K562 (cell line): Measurements from ENCODE around the gene CDH16. TPM values are rescaled to one million over a fixed set of nuclear protein-coding genes. Genes with fewer than 3 reads are reported as not detected.
A peak's percentile ranks its signal among the peaks of the same experiment; 100 is the strongest.

Experiments
- EGR1 ChIP-seq: fragments of 450-650 bp; conservative IDR thresholded peaks from 2 replicates; pipeline ENCODE4 v1.6.1; 2017; ENCODE audit warnings: mild to moderate bottlenecking
- EZH2 ChIP-seq: IDR thresholded peaks from 2 replicates; pipeline ENCODE4 v1.6.1; 2012; ENCODE audit warnings: low read depth, mild to moderate bottlenecking, inconsistent platforms, low read length, borderline replicate concordance
- KAT7 ChIP-seq: sonication (generic); formaldehyde crosslinking; IDR thresholded peaks from 2 replicates; pipeline ENCODE4 v1.8.0; 2022; ENCODE audit warnings: missing genetic modification reagents, mild to moderate bottlenecking, borderline replicate concordance
- NFATC3 ChIP-seq: fragments of 450-650 bp; IDR thresholded peaks from 2 replicates; pipeline ENCODE4 v1.6.1; 2017; ENCODE audit warnings: mild to moderate bottlenecking
- ZNF311 ChIP-seq: fragments of 250-450 bp; sonication (Bioruptor Pico); IDR thresholded peaks from 2 replicates; pipeline ENCODE4 v1.4.0; 2020; ENCODE audit warnings: mild to moderate bottlenecking, moderate library complexity
- ZNF507 ChIP-seq: conservative IDR thresholded peaks from 2 replicates; pipeline ENCODE4 v1.6.1; 2017; ENCODE audit warnings: missing genetic modification characterization, missing compliant biosample characterization
- polyA plus RNA-seq, 8 experiments: library from polyadenylated mRNA; depleted of rRNA in 4 of 8; stranded (reverse) in 5 of 8; unstranded in 3 of 8; fragments of >200 nt; fragmentation: Nextera tagmentation in 2 of 8; fragmentation: Illumina TruSeq in 1 of 8; extraction: Ambion mirVana in 2 of 8; extraction: Trizol in 1 of 8; gene quantifications; 2 replicates each; pipeline versions ENCODE4 v1.2.1 to v1.2.3, GENCODE V29; 2011 to 2014; ENCODE audit warnings: inconsistent platforms in 1 of 8, missing spikeins in 1 of 8
- total RNA-seq, 7 experiments: library from RNA; depleted of rRNA in 6 of 7; stranded (reverse); fragments of >200 nt in 6 of 7; fragmentation: Illumina TruSeq in 2 of 7; extraction: Trizol in 2 of 7; gene quantifications; 2 replicates each; pipeline versions ENCODE4 v1.2.1 to v1.2.3, GENCODE V29; 2011 to 2021; ENCODE audit warnings: low replicate concordance in 1 of 7
- TF ChIP-seq, protein P1 (sequence below): sonication (generic); formaldehyde crosslinking; IDR thresholded peaks from 2 replicates; pipeline ENCODE4 v1.8.0; 2022; ENCODE audit warnings: missing genetic modification reagents, mild to moderate bottlenecking, borderline replicate concordance
- TF ChIP-seq, protein P2 (sequence below): sonication (generic); formaldehyde crosslinking; IDR thresholded peaks from 2 replicates; pipeline ENCODE4 v1.8.1; 2022; ENCODE audit warnings: missing genetic modification reagents
- TF ChIP-seq, protein P3 (sequence below): sonication (generic); formaldehyde crosslinking; IDR thresholded peaks from 2 replicates; pipeline ENCODE4 v1.8.1; 2023; ENCODE audit warnings: mild to moderate bottlenecking, missing genetic modification reagents, moderate library complexity
- TF ChIP-seq, protein P4 (sequence below), 2 experiments: fragments of 450-650 bp in 1 of 2; sonication (generic) in 1 of 2; formaldehyde crosslinking; conservative IDR thresholded peaks; 2 replicates each; pipeline versions ENCODE4 v1.4.0 to v1.8.1; 2020 to 2022; ENCODE audit warnings: mild to moderate bottlenecking in 1 of 2, missing genetic modification reagents in 1 of 2
- TF ChIP-seq, protein P5 (sequence below), 2 experiments: fragments of 450-650 bp; formaldehyde crosslinking in 1 of 2; IDR thresholded peaks; 2 replicates each; pipeline versions ENCODE4 v1.4.0 to v1.6.1; 2014 to 2020; ENCODE audit warnings: mild to moderate bottlenecking in 2 of 2, borderline replicate concordance in 1 of 2, low read depth in 1 of 2

Gene CDH16
- total and polyA plus RNA-seq, 9 of the 15 experiments (the other 6 are each of a cell fraction or from before 2014, with no cell fraction given), result not detected

DNA sequence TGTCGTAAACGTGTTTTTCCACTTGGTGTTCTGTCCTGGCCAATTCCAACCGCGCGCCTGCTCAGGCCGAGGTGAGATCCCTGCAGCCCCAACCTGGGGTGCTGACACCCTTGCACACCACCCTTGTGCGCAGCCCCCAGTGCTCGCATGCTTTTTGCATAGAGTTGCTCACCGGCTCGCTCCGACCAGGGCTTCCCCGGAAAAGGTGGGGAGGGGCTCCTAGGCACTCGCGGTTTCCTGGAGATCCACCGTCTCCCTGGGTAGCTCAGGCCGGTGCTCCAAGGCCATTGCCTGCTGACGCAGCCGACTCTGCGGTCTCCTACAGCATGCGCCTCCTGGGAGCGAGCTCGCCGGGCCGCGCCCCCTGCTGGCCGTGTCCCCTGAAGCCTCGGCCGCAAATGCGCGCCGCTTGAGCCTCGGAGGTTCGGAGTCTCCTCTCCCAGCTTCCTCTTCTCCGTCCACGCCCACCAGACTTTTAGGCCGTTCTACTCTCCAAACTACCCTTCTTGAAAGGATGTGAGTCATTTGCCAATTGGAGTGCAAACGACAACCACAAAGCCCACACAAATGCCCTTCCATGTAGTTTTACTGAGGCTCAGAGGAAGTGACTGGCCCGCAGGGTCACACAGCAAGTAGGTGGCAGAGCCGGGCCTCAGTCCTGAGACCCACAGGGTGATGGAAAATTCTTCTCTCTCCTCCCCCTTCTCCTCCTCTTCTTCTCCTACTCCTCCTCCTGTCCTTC, 45.6 kb downstream of the CDH16 start (continued):
- TF ChIP-seq, protein P1, sequence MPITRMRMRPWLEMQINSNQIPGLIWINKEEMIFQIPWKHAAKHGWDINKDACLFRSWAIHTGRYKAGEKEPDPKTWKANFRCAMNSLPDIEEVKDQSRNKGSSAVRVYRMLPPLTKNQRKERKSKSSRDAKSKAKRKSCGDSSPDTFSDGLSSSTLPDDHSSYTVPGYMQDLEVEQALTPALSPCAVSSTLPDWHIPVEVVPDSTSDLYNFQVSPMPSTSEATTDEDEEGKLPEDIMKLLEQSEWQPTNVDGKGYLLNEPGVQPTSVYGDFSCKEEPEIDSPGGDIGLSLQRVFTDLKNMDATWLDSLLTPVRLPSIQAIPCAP (CRISPR knock-in tag), result no peak
- no peak for TF ChIP-seq EZH2
- TF ChIP-seq EGR1, result peak; percentile 75
- TF ChIP-seq, protein P2, sequence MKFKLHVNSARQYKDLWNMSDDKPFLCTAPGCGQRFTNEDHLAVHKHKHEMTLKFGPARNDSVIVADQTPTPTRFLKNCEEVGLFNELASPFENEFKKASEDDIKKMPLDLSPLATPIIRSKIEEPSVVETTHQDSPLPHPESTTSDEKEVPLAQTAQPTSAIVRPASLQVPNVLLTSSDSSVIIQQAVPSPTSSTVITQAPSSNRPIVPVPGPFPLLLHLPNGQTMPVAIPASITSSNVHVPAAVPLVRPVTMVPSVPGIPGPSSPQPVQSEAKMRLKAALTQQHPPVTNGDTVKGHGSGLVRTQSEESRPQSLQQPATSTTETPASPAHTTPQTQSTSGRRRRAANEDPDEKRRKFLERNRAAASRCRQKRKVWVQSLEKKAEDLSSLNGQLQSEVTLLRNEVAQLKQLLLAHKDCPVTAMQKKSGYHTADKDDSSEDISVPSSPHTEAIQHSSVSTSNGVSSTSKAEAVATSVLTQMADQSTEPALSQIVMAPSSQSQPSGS (CRISPR knock-in tag), result no peak
- TF ChIP-seq, protein P3, sequence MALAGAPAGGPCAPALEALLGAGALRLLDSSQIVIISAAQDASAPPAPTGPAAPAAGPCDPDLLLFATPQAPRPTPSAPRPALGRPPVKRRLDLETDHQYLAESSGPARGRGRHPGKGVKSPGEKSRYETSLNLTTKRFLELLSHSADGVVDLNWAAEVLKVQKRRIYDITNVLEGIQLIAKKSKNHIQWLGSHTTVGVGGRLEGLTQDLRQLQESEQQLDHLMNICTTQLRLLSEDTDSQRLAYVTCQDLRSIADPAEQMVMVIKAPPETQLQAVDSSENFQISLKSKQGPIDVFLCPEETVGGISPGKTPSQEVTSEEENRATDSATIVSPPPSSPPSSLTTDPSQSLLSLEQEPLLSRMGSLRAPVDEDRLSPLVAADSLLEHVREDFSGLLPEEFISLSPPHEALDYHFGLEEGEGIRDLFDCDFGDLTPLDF (CRISPR knock-in tag), result peak; percentile 75; the same call in 1 of the 2 replicates
- TF ChIP-seq ZNF507 (tag), result no peak
- no peak for TF ChIP-seq KAT7 (CRISPR knock-in tag)
- TF ChIP-seq, protein P4, sequence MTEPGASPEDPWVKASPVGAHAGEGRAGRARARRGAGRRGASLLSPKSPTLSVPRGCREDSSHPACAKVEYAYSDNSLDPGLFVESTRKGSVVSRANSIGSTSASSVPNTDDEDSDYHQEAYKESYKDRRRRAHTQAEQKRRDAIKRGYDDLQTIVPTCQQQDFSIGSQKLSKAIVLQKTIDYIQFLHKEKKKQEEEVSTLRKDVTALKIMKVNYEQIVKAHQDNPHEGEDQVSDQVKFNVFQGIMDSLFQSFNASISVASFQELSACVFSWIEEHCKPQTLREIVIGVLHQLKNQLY (CRISPR knock-in tag; conservative IDR thresholded peaks at IDR 0.05), result no peak
- TF ChIP-seq, protein P5, sequence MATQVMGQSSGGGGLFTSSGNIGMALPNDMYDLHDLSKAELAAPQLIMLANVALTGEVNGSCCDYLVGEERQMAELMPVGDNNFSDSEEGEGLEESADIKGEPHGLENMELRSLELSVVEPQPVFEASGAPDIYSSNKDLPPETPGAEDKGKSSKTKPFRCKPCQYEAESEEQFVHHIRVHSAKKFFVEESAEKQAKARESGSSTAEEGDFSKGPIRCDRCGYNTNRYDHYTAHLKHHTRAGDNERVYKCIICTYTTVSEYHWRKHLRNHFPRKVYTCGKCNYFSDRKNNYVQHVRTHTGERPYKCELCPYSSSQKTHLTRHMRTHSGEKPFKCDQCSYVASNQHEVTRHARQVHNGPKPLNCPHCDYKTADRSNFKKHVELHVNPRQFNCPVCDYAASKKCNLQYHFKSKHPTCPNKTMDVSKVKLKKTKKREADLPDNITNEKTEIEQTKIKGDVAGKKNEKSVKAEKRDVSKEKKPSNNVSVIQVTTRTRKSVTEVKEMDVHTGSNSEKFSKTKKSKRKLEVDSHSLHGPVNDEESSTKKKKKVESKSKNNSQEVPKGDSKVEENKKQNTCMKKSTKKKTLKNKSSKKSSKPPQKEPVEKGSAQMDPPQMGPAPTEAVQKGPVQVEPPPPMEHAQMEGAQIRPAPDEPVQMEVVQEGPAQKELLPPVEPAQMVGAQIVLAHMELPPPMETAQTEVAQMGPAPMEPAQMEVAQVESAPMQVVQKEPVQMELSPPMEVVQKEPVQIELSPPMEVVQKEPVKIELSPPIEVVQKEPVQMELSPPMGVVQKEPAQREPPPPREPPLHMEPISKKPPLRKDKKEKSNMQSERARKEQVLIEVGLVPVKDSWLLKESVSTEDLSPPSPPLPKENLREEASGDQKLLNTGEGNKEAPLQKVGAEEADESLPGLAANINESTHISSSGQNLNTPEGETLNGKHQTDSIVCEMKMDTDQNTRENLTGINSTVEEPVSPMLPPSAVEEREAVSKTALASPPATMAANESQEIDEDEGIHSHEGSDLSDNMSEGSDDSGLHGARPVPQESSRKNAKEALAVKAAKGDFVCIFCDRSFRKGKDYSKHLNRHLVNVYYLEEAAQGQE (IDR thresholded peaks at IDR 0.05; ENCODE audit: borderline replicate concordance), result peak; percentile 65; the same call in 1 of the 2 replicates
- TF ChIP-seq, protein P5 (CRISPR knock-in tag; IDR thresholded peaks at IDR 0.05; ENCODE audit: low read depth), result 0 out of 2 replicates have a peak, but pooled peaks have one; percentile 23
- TF ChIP-seq ZNF311 (CRISPR knock-in tag), result no peak
- TF ChIP-seq NFATC3, result no peak
